GM12892 (cell line): ENCODE data around the gene ANO2.
"Not testable (repeated sequence)": the region's sequence is repeated elsewhere in the genome, so short reads cannot be mapped to it uniquely, and the experiment has no call there.

Experiments
- DNase-seq: peaks from one replicate; pipeline ENCODE4 v3.0.0; 2011; ENCODE audit not compliant: insufficient read length
- FAIRE-seq: peaks from 2 replicates; lab custom pipeline; 2011; peaks lifted over from hg19 to GRCh38; lab: Jason Lieb, UNC
- POLR2A ChIP-seq: IDR thresholded peaks from 2 replicates; pipeline ENCODE4 v1.6.1; 2011; ENCODE audit warnings: low read depth, low read length, control low read depth
- POLR2AphosphoS5 ChIP-seq: IDR thresholded peaks from 2 replicates; pipeline ENCODE4 v1.6.1; 2011; ENCODE audit warnings: low read depth, low read length, control low read depth
- TAF1 ChIP-seq: IDR thresholded peaks from 2 replicates; pipeline ENCODE4 v1.6.1; 2011; ENCODE audit warnings: low read depth, mild to moderate bottlenecking, control low read depth, low read length, borderline replicate concordance

Gene ANO2

GRCh38 chr12:5560265-5560664 lies 384.8 kb downstream of the ANO2 start:
- FAIRE-seq (no peak), DNase-seq (no peak)
- TF ChIP-seq TAF1, result no peak
- TF ChIP-seq POLR2AphosphoS5, result no peak
- no peak for TF ChIP-seq POLR2A

- TF ChIP-seq POLR2AphosphoS5 (no peak), TAF1 (no peak), POLR2A (no peak)
- FAIRE-seq, result no peak
- DNase-seq, result no peak
These were observed 387.2 kb downstream of the ANO2 start for GRCh38 chr12:5557906-5558305.

DNA sequence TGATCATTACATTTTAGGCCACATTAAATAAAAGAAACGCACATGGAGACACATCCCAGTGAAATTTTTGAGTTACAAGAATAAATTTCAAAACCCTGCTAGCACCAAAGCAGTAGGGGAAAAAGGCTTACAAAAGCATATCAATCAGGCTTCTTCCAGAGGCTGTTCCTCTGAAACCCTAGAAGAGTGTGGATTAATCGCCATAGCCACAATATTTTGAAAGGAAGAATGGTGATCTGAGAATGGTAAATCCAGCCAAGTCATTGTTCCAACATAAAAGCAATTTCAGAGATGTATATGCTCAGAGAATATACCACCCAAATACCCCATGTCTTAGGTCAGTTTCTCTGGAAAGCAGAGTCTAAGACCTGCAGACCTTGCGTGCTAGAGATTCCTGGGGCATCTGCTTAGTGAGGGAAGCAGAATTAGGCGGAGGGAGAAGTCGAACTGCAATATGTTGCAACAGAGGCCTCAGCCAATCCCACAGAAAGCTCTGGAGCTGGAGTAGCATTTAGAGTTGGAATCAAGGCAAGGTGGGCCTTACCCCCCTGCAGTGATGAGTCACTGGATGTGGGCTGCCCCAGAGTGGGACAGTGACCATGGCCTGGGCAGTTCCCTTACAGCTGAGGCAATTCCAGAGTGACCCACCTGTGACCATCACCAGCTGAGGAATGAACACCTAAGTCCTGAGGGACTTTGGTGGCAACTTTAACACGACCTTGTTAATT lies 387.9 kb downstream of the ANO2 start:
- no peak for TF ChIP-seq POLR2A
- TF ChIP-seq TAF1, result no peak
- TF ChIP-seq POLR2AphosphoS5, result no peak
- DNase-seq, result no peak
- FAIRE-seq, result no peak

- DNase-seq (no peak), FAIRE-seq (no peak)
- TF ChIP-seq TAF1, result no peak
- no peak for TF ChIP-seq POLR2AphosphoS5
- TF ChIP-seq POLR2A, result no peak
These were observed 388.9 kb downstream of the ANO2 start for GRCh38 chr12:5556033-5556614.

- TF ChIP-seq POLR2A (no peak), POLR2AphosphoS5 (no peak), TAF1 (no peak)
- no peak for FAIRE-seq
- DNase-seq, result no peak
These were observed 390.3 kb downstream of the ANO2 start for GRCh38 chr12:5554711-5555110.

- DNase-seq, result no peak
- no peak for FAIRE-seq
- TF ChIP-seq TAF1, result no peak
- no peak for TF ChIP-seq POLR2AphosphoS5
- TF ChIP-seq POLR2A, result no peak
These were observed 396.0 kb downstream of the ANO2 start for GRCh38 chr12:5549011-5549410.

GRCh38 chr12:5548152-5548943 lies 396.7 kb downstream of the ANO2 start:
- no peak for TF ChIP-seq POLR2AphosphoS5
- TF ChIP-seq POLR2A, result no peak
- no peak for TF ChIP-seq TAF1
- FAIRE-seq (no peak), DNase-seq (no peak)

- FAIRE-seq, result no peak
- TF ChIP-seq POLR2A (no peak), TAF1 (no peak), POLR2AphosphoS5 (no peak)
- DNase-seq, result no peak
These were observed 398.4 kb downstream of the ANO2 start for GRCh38 chr12:5546616-5547015.

DNA sequence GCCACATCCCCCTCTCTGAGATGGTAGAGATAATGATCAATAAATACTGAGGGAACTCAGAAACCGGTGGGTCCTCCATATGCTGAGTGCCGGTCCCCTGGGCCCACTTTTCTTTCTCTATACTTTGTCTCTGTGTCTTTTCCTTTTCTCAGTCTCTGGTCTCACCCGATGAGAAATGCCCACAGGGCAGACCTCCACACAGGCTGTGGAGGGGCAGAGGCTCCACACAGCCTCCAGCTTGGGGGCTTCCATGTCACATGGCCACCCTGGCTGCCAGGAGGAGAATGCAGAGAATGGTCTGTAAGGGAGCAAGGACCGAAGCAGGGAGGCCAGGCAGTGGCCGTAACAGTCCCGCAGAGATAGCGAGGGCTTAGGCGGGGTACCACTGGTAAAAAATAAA lies 407.3 kb downstream of the ANO2 start:
- TF ChIP-seq POLR2A (no peak), POLR2AphosphoS5 (no peak), TAF1 (no peak)
- DNase-seq, result no peak
- no peak for FAIRE-seq

GRCh38 chr12:5537026-5537615 lies 407.9 kb downstream of the ANO2 start:
- DNase-seq, FAIRE-seq: not testable (repeated sequence)

DNA sequence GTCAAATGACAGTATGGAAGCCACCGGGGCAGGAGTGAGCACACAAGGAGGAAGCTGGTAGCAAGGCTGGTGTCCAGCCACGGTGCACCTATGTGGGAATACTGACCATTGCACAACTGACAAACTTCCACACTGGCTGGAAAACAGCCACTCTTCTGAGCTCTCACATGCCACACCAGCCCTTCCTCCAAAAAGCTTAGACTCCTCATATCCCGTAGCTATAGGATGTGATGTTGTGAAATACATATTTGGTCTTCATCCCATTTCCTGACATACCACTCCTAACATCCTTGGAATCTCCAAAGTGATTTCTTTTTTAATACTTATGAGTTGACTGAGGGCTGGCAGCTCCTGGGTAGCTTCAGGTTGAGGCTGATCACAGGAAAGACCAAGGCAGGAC lies 409.5 kb downstream of the ANO2 start:
- FAIRE-seq, result no peak
- no peak for DNase-seq
- TF ChIP-seq TAF1 (no peak), POLR2AphosphoS5 (no peak), POLR2A (no peak)
